Erythroblast (primary cell): ENCODE data around the gene UBXN11.

Experiments used
- GATA1 ChIP-seq: IDR thresholded peaks from 2 replicates; pipeline ENCODE4 v1.6.1; 2011; ENCODE audit warnings: low read depth, mild to moderate bottlenecking, control low read depth, low read length, moderate library complexity
- POLR2A ChIP-seq: IDR thresholded peaks from 2 replicates; pipeline ENCODE4 v1.6.1; 2011; ENCODE audit warnings: mild to moderate bottlenecking, low read length

GRCh38 chr1:26352338-26352679, 45.9 kb upstream of the UBXN11 start:
- TF ChIP-seq POLR2A (no peak), GATA1 (no peak)
